ENCODE measurements around the gene BPIFB2.
"Not testable (repeated sequence)": the region's sequence is repeated elsewhere in the genome, so short reads cannot be mapped to it uniquely, and the experiment has no call there.

Gene BPIFB2

GRCh38 chr20:33030569-33030968 is 23.1 kb downstream of the BPIFB2 start:
- DNase-seq (ENCODE audit: extremely low spot score, insufficient read length, low read depth) (no peak), FAIRE-seq (no peak)

- no peak for FAIRE-seq
- DNase-seq (ENCODE audit: extremely low spot score, insufficient read length, low read depth) = no peak
Measured at GRCh38 chr20:33031531-33031930, 24.0 kb downstream of the BPIFB2 start, which contains the start of gene BPIFB6. Gene BPIFB6 (plus strand): TSS chr20:33031648. CDS start chr20:33031648, 0 bp downstream.

GRCh38 chr20:33032555-33032954 is 25.1 kb downstream of the BPIFB2 start:
- FAIRE-seq = no peak
- DNase-seq (ENCODE audit: extremely low spot score, insufficient read length, low read depth) = no peak

DNA sequence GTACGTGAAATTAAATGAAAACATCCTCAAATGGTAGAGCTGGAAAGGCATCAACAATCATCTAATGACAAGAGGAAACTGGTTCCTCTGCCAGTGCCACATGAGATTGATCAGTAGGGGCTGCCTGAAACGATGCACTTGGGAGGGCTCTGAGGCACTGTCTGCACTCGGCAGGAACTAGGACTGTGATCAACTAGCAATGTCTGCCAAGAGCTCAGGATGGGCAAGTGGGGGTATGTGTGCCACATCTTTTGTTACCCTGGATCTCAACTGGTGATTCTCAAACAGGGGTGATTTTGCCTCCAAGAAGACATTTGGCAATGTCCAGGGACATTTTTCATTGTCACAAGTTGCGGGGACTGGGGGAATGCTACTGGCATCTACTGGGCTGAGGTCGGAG is 25.9 kb downstream of the BPIFB2 start:
- DNase-seq (ENCODE audit: extremely low spot score, insufficient read length, low read depth) (no peak), FAIRE-seq (no peak)

DNA sequence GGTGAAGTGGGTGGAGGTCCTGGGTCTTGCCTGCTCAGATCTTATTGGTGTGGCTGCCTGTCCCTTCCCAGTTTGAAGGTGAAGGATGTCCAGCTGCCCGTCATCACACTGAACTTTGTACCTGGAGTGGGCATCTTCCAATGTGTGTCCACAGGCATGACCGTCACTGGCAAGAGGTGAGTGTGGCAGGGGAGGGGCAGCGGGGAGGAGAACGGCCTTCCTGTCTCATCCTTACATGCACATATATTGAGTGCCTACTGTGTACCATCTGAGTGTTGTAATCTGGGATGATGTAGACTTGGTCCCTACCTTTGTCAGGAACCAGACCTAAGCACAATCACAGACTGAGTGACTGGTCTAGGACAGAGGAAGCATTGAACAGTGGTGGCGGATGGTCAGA is 26.6 kb downstream of the BPIFB2 start:
- no peak for FAIRE-seq

GRCh38 chr20:33034901-33035492 is 27.5 kb downstream of the BPIFB2 start:
- DNase-seq (ENCODE audit: extremely low spot score, insufficient read length, low read depth) (no peak), FAIRE-seq (no peak)

More for the DNA sequence above, 26.6 kb downstream of the BPIFB2 start:
- no peak for DNase-seq (ENCODE audit: extremely low spot score, insufficient read length, low read depth)

DNA sequence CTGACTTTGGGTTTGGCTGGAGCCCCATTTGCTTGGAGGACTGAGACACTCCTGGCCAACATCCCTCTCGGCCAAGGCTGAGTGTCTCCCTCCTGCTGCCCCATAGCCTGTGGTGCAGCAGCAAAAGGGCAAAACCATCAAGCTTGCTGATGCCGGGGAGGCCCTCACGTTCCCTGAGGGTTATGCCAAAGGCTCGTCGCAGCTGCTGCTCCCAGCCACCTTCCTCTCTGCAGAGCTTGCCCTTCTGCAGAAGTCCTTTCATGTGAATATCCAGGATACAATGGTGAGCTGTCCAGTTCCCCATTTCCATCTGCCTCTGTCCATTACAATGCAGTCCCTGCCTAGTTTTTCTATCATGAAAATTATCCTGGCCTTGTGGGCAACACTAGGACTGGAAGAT is 30.0 kb downstream of the BPIFB2 start:
- no peak for FAIRE-seq
- no peak for DNase-seq (ENCODE audit: extremely low spot score, insufficient read length, low read depth)

GRCh38 chr20:33038243-33038642 is 30.7 kb downstream of the BPIFB2 start:
- FAIRE-seq (no peak), DNase-seq (ENCODE audit: extremely low spot score, insufficient read length, low read depth) (no peak)

- no peak for DNase-seq (ENCODE audit: extremely low spot score, insufficient read length, low read depth)
- FAIRE-seq = no peak
Measured at GRCh38 chr20:33042430-33042829, 34.9 kb downstream of the BPIFB2 start.

DNA sequence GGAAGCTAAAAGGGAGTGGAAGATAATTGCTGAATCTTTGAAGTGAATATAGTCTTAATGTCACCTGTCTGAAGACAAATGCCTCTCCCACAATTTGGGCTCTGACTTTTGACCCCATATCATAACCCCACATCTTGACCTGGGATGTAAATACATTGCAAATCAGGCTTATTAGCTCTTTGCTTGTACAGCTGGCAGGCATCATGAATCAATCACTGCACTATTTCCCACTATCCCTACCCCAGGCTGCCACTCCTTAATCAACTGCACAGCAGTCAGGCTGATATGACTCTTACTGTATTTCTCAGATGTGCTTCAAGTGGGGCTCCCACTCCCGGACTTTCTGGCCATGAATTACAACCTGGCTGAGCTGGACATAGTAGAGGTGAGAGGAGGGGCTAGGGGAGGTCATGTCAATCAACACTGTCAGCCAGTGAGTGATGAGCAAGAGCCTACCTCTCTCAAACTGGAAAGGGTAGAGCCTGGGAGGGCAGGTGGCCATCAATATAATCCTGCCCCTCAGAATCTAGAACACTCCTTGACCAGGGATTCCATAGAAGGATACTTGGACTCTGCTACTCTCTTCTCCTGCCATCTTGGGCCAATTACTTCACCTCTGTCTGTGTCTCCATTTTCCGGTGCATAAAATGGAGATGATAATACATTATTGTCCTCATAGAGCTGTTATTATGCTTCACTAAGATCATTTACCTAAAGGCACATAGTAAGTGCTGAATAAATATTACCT is 35.7 kb downstream of the BPIFB2 start:
- DNase-seq (ENCODE audit: extremely low spot score, insufficient read length, low read depth) (no peak), FAIRE-seq (no peak)

- FAIRE-seq (no peak), DNase-seq (ENCODE audit: extremely low spot score, insufficient read length, low read depth) (no peak)
Measured at GRCh38 chr20:33043731-33044181, 36.3 kb downstream of the BPIFB2 start.

DNA sequence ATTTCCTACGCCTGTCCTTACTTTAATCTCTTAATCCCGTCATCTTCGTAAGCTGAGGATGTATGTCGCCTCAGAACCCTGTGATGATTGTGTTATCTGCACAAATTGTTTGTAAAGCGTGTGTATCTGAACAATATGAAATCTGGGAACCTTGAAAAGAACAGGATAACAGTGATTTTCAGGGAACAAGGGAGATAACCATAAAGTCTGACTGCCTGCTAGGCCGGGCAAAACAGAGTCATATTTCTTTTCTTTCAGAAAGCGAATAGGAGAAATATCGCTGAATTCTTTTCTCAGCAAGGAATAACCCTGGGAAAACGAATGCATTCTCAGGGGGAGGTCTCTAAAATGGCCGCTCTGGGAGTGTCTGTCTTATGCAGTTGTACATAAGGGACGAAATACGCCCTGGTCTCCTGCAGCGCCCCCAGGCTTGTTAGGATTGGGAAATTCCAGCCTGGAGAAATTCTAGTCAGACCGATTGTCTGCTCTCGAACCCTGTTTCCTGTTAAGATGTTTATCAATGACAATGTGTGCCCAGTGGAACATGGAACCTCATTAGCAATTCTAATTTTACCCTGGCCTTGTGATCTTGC is 37.7 kb downstream of the BPIFB2 start:
- not testable (repeated sequence) for FAIRE-seq; DNase-seq (ENCODE audit: extremely low spot score, insufficient read length, low read depth)

GRCh38 chr20:33046412-33046811 is 38.9 kb downstream of the BPIFB2 start:
- no peak for DNase-seq (ENCODE audit: extremely low spot score, insufficient read length, low read depth)

DNA sequence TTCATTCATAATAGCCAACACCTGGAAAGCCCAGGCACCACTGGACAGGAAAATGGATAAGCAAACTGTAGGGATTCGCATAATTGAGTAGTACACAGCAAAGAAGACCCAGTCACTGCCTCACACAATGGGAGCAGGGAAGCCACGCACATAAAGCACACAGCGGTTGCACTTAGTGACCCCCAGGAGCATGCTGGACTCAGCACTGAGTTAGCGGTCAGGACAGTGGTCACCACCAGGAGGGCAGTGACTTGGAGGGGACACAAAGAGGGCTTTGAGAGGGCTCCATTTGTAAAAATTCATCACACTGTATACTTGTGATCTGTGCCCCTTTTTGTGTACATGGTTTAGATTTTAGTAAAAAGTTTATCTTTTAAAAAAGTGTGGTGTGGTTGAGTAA is 43.8 kb downstream of the BPIFB2 start:
- FAIRE-seq (no peak), DNase-seq (ENCODE audit: extremely low spot score, insufficient read length, low read depth) (no peak)

More at GRCh38 chr20:33046412-33046811, 38.9 kb downstream of the BPIFB2 start:
- FAIRE-seq = no peak

GRCh38 chr20:33053291-33054106 is 46.0 kb downstream of the BPIFB2 start, which contains the start of gene BPIFB3:
Gene BPIFB3 (plus strand): TSS chr20:33053903. CDS start chr20:33055436, 1,533 bp downstream.
- FAIRE-seq (no peak), DNase-seq (ENCODE audit: extremely low spot score, insufficient read length, low read depth) (no peak)

- FAIRE-seq (no peak), DNase-seq (ENCODE audit: extremely low spot score, insufficient read length, low read depth) (no peak)
Measured at GRCh38 chr20:33054381-33054780, 46.9 kb downstream of the BPIFB2 start.

GRCh38 chr20:33054791-33055190 is 47.3 kb downstream of the BPIFB2 start:
- DNase-seq (ENCODE audit: extremely low spot score, insufficient read length, low read depth) (no peak), FAIRE-seq (no peak)

DNA sequence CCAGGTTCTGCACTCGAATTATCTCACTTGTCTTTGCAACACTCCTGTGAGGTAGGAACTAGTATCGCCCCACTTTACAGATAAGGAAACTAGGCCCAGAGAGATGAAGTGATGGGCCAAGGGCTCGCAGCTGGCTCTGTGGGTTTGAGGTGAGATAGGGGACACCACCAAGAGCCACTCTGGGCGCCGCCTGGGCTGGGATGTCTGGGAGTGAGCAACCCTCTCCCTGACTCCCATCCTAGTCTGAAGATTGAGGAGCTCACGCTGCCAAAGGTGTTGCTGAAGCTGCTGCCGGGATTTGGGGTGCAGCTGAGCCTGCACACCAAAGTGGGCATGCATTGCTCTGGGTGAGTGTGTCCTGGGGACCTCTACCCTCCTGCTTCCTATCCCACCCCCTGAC is 51.6 kb downstream of the BPIFB2 start:
- no peak for FAIRE-seq
- DNase-seq (ENCODE audit: extremely low spot score, insufficient read length, low read depth) = no peak

GRCh38 chr20:33059741-33060390 is 52.4 kb downstream of the BPIFB2 start:
- no peak for FAIRE-seq
- no peak for DNase-seq (ENCODE audit: extremely low spot score, insufficient read length, low read depth)

DNA sequence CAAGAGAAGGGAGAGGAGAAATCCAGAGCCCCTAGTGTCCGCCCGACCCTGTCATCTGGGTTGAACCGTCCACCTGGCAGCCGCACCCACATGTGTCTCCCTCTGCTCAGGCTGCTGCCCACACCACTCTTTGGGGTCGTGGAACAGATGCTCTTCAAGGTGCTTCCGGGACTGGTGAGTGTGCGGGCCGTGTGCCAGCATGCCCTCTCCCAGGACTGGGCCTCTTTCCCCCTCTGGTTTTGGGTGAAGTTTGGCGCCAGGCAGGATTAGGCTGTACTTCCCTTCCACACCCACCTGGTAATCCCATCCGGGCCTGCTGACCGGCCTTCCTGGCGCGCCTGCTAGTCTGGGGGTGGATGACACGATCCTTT is 54.1 kb downstream of the BPIFB2 start:
- FAIRE-seq (no peak), DNase-seq (ENCODE audit: extremely low spot score, insufficient read length, low read depth) (no peak)
